Measurements from ENCODE around the gene MVB12B.
A peak's percentile ranks its signal among the peaks of the same experiment; 100 is the strongest.

Gene MVB12B

GRCh38 chr9:126501383-126502331 is 175.0 kb downstream of the MVB12B start:
- DNase-seq (ENCODE audit: low read depth in 4 of 4, low spot score in 1 of 4) = no peak

- DNase-seq (ENCODE audit: low read depth in 4 of 4, low spot score in 1 of 4) = no peak
These were observed 176.0 kb downstream of the MVB12B start for GRCh38 chr9:126502417-126503332.

DNA sequence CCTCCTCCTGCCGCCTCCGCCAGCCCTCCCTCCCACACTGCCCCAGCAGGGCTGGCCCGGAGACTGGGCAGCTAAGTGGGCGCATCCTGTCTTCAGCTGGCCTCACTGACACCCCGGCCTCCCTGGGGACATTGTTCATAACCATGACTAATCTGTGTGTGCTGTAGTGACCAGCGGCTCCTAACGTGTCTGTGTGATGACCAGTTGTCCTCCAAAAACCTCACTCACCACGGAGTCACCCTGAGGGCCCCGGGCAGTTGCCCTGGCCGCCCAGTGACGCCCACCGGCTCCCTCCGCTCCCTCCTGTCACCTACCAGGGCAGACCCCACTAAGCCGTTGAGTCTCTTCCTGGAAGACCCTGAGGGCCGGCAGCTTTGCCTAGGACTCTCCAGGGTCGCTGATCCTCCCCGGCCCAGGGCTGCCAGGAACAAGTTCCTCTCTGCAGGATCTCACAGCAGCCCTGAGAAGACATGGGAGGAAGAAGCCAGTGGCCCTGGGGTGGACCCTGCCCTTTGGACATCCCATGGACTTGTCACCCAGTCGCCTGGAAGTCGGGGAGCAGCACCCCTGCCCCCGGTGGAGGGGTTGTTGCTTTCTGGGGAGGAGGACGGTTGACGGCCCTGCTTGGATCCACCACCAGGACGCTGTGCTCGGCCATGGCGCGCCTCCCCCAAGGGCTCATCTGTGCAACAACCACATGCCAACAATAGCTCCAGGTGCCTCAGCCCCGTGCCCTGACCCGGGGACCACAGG is 176.9 kb downstream of the MVB12B start:
- DNase-seq (ENCODE audit: low read depth in 4 of 4, low spot score in 1 of 4) = no peak

DNA sequence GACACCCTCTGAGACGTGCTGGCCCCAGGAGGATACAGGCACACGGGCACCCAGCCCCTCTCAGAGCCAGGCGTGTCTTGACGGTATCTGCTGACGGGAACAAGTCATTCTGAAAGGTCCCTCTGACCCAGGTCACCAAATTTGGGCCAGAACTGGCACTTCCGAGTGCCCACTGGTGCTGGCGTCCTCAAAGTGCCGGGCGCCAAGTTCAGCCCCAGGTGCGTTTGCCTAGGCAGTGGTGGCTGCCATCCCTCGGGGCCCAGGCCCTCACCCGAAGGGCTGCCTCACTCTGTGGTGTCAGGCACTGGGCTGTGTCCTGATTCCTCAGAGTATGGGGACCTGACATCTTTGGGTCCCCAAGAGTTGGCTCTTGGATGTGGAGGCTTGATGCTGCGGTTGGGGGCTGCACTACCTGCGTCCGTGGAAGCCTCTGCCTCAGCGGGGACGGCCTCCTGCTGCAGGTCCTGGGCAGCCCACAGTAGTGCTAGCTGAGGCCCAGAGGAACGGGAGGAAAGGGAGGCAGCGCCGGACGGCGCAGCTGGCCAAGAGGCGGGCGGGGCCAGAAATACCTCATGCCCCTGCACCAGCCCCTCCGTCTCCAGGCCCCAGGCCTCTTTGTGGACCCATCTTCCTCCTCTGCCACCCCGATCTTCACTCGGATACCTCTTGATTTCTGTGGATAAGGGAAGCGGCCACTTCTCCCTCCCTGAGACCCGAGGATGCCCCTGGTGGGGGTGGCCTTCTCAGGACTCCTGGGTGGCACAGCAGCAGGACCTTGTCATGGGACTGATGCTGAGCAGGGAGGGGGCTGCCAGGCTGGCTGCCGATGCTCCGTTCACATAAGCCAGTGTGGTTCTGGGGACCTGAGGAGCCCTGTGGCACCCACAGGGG is 177.7 kb downstream of the MVB12B start:
- no peak for DNase-seq (ENCODE audit: low read depth in 4 of 4, low spot score in 1 of 4)

- no peak for DNase-seq (ENCODE audit: low read depth in 4 of 4, low spot score in 1 of 4)
These were observed 178.4 kb downstream of the MVB12B start for GRCh38 chr9:126504977-126505455.

GRCh38 chr9:126505697-126506346 is 179.2 kb downstream of the MVB12B start:
- no peak for DNase-seq (ENCODE audit: low read depth in 4 of 4, low spot score in 1 of 4)

- DNase-seq (ENCODE audit: low read depth in 4 of 4, low spot score in 1 of 4) = no peak
These were observed 180.0 kb downstream of the MVB12B start for GRCh38 chr9:126506361-126507317.

DNA sequence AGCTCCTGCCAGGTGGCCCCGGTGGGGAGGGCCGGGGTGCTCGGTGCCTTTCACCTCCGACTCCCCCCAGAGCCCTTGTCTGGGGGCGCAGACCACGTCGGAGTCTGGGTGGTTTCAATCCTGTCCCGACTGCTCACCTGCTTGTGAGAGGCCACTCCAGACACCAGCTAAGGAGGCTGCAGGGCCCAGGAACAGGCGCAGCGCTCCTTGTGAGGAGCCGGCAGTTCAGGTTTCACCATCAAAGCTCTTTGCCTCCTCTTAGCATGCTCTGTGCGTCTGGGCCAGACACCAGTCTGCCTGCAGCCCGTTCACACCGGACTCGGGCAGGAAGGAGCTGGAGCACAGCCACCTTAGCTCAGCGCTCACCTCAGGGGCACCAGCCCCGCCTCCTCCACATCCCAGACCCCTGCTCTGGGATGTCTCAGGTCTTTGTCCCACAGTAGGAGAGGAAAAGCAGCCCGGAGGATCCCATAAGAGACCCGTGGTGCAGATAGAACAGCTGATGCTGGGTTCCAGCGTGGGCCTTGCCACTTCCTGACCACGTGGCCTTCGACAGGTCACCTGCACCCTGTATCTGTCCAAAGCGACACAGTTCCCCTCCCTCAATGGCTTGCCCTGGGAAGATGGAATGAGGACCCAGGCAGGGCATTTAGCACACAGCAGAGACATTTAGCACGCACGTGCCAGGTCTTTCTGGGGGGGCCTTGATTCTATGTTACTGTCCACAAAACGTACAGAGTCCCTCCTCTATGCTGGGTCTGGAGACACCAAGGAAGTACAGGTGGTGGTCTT is 180.9 kb downstream of the MVB12B start:
- no peak for DNase-seq (ENCODE audit: low read depth in 4 of 4, low spot score in 1 of 4)

DNA sequence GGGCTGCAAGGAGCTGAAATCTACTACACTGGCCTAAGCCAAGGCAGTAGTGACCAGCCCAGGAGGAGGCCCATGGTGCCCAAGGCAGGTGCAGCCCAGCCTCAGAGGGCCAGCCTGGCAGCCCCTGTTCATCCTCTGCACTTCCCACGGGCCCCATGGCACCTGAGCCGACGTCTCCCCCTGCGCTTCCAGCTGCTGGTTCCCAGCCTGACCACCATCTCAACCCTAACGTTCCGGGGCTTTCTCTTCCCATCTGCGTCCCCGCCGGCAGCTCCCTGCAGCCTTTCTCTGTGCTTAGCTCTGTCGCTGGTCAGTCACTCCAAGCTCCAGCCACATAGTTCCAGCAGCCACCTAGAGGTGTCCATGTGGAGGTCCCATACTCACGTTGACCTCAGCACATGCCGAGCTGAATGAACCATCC is 181.6 kb downstream of the MVB12B start:
- no peak for DNase-seq (ENCODE audit: low read depth in 4 of 4, low spot score in 1 of 4)

- no peak for DNase-seq (ENCODE audit: low read depth in 4 of 4, low spot score in 1 of 4)
These were observed 182.3 kb downstream of the MVB12B start for GRCh38 chr9:126508928-126509327.

GRCh38 chr9:126509718-126510117 is 183.1 kb downstream of the MVB12B start:
- DNase-seq (ENCODE audit: low read depth in 4 of 4, low spot score in 1 of 4) = no peak

- DNase-seq (ENCODE audit: low read depth in 4 of 4, low spot score in 1 of 4) = no peak
These were observed 183.9 kb downstream of the MVB12B start for GRCh38 chr9:126510564-126510963.

DNA sequence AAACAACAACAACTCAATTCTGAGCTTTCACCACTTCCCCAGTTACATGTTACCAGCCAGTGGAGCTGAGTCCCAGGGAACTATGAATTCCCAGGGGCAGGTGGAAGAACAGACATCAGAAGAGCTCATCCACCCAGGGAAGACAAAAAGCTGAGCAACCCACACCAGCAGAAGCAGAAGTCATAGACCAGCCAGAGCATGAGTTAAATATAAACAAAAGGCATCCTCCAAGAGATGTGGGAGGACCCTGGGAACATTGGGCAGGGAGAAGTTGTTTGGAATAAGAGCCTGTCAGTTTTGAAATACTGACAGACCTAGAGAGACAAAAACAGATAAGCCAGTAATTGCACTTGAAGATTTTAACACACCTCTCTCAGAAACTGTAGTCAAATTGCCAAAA is 184.8 kb downstream of the MVB12B start:
- no peak for DNase-seq (ENCODE audit: low read depth in 4 of 4, low spot score in 1 of 4)

- no peak for DNase-seq (ENCODE audit: low read depth in 4 of 4, low spot score in 1 of 4)
These were observed 186.8 kb downstream of the MVB12B start for GRCh38 chr9:126513159-126514036.

DNA sequence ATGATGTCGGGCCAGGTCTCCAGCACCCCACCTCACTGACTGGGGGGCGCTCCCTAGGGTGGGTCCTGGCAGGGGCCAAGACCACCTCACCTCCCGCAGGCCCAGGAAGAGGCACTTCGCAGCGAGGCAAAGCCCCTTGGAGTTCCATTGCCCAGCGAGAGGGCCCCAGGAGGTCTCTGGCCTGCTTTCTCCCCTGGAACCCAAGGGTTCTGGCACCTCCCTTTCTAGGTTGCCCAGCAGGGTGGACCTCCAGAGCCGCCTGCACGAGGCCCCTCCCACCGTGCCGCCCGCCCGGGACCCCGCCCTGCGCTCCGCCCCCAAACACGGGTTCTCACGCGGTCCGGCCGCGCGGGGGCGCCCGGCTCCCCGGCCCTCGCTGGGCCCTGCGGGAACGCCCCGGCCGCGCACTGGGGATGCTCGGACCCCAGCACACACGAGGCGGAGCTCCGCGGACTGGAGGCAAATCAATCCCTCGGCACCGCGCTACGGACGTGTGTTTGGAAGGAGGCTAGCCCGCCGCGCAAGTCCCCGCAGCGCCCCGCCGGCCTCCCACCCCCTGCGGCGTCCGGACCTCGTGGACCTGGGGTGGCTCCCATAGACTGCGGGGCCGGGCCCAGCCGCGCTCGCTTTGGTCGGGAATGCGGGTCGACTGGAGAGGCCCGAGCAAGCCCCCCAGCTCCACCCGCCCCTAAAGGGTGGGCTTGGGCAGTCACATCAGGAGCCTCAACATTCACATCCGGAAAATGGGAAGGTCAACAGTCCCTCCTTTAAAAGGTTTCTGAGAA is 187.6 kb downstream of the MVB12B start:
- peak; percentile 12 to 46 (median 37) for DNase-seq (ENCODE audit: low read depth in 4 of 4, low spot score in 1 of 4)

All from stimulated activated CD4-positive, alpha-beta T cell treated with anti-CD3 and anti-CD28 coated beads, Interleukin-1b, Interleukin-23, amount 100 ng/mL, for 24 hours (primary cell).